Osteoblast (primary cell): ENCODE data around the gene RMND5B. TPM values are rescaled to one million over a fixed set of nuclear protein-coding genes. Genes with fewer than 3 reads are reported as not detected.

Source experiments
- DNase-seq: peaks from one replicate; pipeline ENCODE4 v3.0.0; 2011; ENCODE audit warnings: low spot score, mixed read lengths; ENCODE audit not compliant: insufficient read length; ENCODE audit errors: missing footprints
- H2AFZ ChIP-seq: 2 replicates; pipeline ENCODE4 v1.6.0; 2011; ENCODE audit warnings: mild to moderate bottlenecking, low read length
- H3K27ac ChIP-seq: 2 replicates; pipeline ENCODE4 v1.5.1; 2011; ENCODE audit warnings: mild to moderate bottlenecking, low read depth, low read length, moderate library complexity
- H3K27me3 ChIP-seq: 2 replicates; pipeline ENCODE4 v1.6.0; 2012; ENCODE audit warnings: mild to moderate bottlenecking, control low read depth, inconsistent platforms, low read length, moderate library complexity; ENCODE audit not compliant: insufficient read depth
- H3K36me3 ChIP-seq: 2 replicates; pipeline ENCODE4 v1.5.1; 2011; ENCODE audit warnings: mild to moderate bottlenecking, low read length, control low read depth, moderate library complexity; ENCODE audit not compliant: insufficient read depth
- H3K4me1 ChIP-seq: 2 replicates; pipeline ENCODE4 v1.5.1; 2011; ENCODE audit warnings: mild to moderate bottlenecking, low read length, control low read depth, moderate library complexity; ENCODE audit not compliant: insufficient read depth
- H3K4me2 ChIP-seq: 2 replicates; pipeline ENCODE4 v1.6.0; 2011; ENCODE audit warnings: mild to moderate bottlenecking, low read length; ENCODE audit not compliant: insufficient read depth
- H3K4me3 ChIP-seq: fragments of 200-600 bp; sonication (generic); 3 replicates; pipeline ENCODE4 v1.5.1; 2012; ENCODE audit warnings: mild to moderate bottlenecking, low read length, inconsistent platforms; ENCODE audit not compliant: insufficient read depth
- H3K79me2 ChIP-seq: 2 replicates; pipeline ENCODE4 v1.6.0; 2012; ENCODE audit warnings: mild to moderate bottlenecking, low read length, control low read depth, inconsistent platforms; ENCODE audit not compliant: insufficient read depth
- H3K9me3 ChIP-seq: 2 replicates; pipeline ENCODE4 v1.5.1; 2011; ENCODE audit warnings: low read depth, low read length, control low read depth
- H4K20me1 ChIP-seq: 2 replicates; pipeline ENCODE4 v1.6.0; 2012; ENCODE audit warnings: mild to moderate bottlenecking, low read length, control low read depth; ENCODE audit not compliant: insufficient read depth
- total RNA-seq: library from RNA; depleted of rRNA; stranded (reverse); fragments of >200 nt; gene quantifications from 2 replicates; pipeline ENCODE4 v1.2.3, GENCODE V29; 2012
- TF ChIP-seq, protein P1 (sequence below): IDR thresholded peaks from 2 replicates; pipeline ENCODE4 v1.5.1; 2011; ENCODE audit warnings: mild to moderate bottlenecking, low read depth, low read length, moderate library complexity; ENCODE audit errors: extremely low read depth

RMND5B gene
- total RNA-seq, 1 donor: 20.6 TPM

DNA sequence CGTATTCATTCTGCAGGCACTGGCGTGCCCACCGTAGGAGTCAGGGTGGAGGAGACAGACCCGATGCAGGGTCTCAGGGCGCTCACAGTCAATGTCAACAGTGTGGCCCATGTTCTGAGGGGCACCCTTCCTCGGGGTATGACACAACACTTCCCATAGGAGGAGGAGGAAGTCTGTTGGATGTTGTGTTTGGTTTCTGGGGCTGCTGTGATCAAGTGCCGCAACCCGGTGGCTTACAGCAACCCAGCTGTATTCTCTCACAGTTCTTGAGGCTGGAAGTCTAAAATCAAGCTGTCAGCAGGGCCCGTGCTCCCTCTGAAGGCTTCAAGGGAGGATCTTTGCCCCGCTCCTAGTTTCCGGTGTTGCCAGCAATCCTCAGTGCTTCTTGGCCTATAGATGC is 67.9 kb downstream of the RMND5B start:
- peaks cover 5% of the 10 kb centered on the region for H3K4me1 ChIP-seq
- no peak overlapping the region for H3K4me3 ChIP-seq
- no peaks in the 10 kb centered on the region for H3K9me3 ChIP-seq
- no peak overlapping the region for H3K4me2 ChIP-seq
- H3K27ac ChIP-seq: no peak overlapping the region
- H3K36me3 ChIP-seq: no peaks in the 10 kb centered on the region
- H3K27me3 ChIP-seq: peaks cover 13% of the 10 kb centered on the region
- H3K79me2 ChIP-seq: no peaks in the 10 kb centered on the region
- TF ChIP-seq, protein P1, sequence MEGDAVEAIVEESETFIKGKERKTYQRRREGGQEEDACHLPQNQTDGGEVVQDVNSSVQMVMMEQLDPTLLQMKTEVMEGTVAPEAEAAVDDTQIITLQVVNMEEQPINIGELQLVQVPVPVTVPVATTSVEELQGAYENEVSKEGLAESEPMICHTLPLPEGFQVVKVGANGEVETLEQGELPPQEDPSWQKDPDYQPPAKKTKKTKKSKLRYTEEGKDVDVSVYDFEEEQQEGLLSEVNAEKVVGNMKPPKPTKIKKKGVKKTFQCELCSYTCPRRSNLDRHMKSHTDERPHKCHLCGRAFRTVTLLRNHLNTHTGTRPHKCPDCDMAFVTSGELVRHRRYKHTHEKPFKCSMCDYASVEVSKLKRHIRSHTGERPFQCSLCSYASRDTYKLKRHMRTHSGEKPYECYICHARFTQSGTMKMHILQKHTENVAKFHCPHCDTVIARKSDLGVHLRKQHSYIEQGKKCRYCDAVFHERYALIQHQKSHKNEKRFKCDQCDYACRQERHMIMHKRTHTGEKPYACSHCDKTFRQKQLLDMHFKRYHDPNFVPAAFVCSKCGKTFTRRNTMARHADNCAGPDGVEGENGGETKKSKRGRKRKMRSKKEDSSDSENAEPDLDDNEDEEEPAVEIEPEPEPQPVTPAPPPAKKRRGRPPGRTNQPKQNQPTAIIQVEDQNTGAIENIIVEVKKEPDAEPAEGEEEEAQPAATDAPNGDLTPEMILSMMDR: no peak
- no peak for DNase-seq
- no peak overlapping the region for H2AFZ ChIP-seq
- no peaks in the 10 kb centered on the region for H4K20me1 ChIP-seq

DNA sequence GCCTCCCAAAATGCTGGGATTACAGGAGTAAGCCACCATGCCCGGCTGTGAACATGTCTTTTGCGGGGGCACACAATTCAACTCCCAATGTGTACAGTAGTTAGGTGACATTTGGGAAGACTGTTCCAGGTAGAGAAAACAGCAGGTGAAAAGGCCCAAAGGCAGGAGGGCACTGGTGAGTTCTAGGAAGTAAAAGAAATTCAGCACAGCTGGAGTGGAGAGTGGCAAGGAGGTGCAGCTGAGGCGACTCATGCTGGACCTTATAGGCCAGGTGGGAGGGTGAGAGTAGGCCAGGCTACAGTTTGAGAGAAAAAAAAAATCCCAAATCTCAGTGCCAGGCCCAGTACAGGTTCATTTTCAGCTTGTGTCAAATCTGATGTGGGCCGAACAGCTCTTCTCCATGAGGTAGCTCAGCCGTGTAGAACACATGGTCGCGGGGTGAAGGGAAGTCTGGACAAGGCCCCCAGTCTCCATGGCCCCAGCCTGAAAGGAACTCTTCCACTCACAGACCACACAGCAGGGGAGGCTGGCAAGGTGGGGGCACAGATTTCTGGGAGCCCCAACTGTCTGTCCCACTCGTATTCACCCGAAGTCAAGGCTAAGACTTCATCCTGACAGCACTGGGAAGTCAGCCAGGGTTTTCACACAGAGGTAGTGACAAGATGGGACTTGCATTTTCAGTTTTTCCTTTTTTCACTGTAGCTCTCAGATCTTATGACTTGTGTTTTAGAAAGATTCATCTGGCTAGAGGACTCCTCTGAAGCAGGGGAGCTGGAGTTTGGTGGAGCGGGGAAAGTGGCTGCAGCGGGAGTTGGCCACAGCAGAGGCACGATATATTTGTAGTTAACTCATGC is 69.0 kb downstream of the RMND5B start:
- Histone ChIP-seq H3K9me3 (no peaks in the 10 kb centered on the region), H3K27ac (no peak overlapping the region), H2AFZ (no peak overlapping the region), H3K4me2 (no peak overlapping the region), H4K20me1 (no peaks in the 10 kb centered on the region), H3K79me2 (peaks cover 8% of the 10 kb centered on the region), H3K4me3 (no peak overlapping the region), H3K27me3 (peaks cover 4% of the 10 kb centered on the region), H3K36me3 (no peaks in the 10 kb centered on the region), H3K4me1 (peaks cover 9% of the 10 kb centered on the region)
- no peak for DNase-seq
- TF ChIP-seq, protein P1: no peak

Other genes starting within 250 kb of the RMND5B start
- not detected in 2 replicates for gene PROP1, start 134.8 kb upstream of the RMND5B start, total RNA-seq
- under 0.01 TPM in 2 replicates for gene N4BP3, start 17.5 kb upstream of the RMND5B start, total RNA-seq
- gene NHP2, start 22.9 kb downstream of the RMND5B start, total RNA-seq: 66.2 and 71.3 TPM in 2 replicates
- gene GMCL2, start 56.4 kb downstream of the RMND5B start, total RNA-seq: not detected in 2 replicates
- gene HNRNPAB, start 73.5 kb downstream of the RMND5B start, total RNA-seq: 40.9 and 42.4 TPM in 2 replicates
- 35.1 and 36.5 TPM in 2 replicates for gene PHYKPL, start 101.8 kb downstream of the RMND5B start, total RNA-seq